NCI-H128 (cell line): Measurements from ENCODE around the gene NIN.

ENCODE experiments used
- DNase-seq: peaks from one replicate; lab custom pipeline; 2025; ENCODE audit not compliant: unreplicated experiment; lab: John Stamatoyannopoulos, UW

The NIN gene

GRCh38 chr14:50792051-50792477 lies 38.9 kb downstream of the NIN start:
- DNase-seq = no peak

GRCh38 chr14:50791201-50791600 lies 39.8 kb downstream of the NIN start:
- no peak for DNase-seq

- no peak for DNase-seq
Measured at GRCh38 chr14:50790589-50790988, 40.4 kb downstream of the NIN start.

- DNase-seq = no peak
Measured at GRCh38 chr14:50786751-50787464, 44.1 kb downstream of the NIN start.

- DNase-seq = no peak
Measured at GRCh38 chr14:50785457-50786063, 45.4 kb downstream of the NIN start.

GRCh38 chr14:50784683-50785456 lies 46.1 kb downstream of the NIN start:
- DNase-seq = no peak

- no peak for DNase-seq
Measured at GRCh38 chr14:50783563-50783962, 47.4 kb downstream of the NIN start.

- no peak for DNase-seq
Measured at GRCh38 chr14:50780393-50780792, 50.6 kb downstream of the NIN start.

- DNase-seq = no peak
Measured at GRCh38 chr14:50778721-50779483, 52.1 kb downstream of the NIN start.

GRCh38 chr14:50776522-50776921 lies 54.4 kb downstream of the NIN start:
- DNase-seq = no peak

- no peak for DNase-seq
Measured at GRCh38 chr14:50775357-50775756, 55.6 kb downstream of the NIN start.

GRCh38 chr14:50774542-50775267 lies 56.3 kb downstream of the NIN start:
- DNase-seq = no peak

GRCh38 chr14:50773632-50774541 lies 57.1 kb downstream of the NIN start:
- peak; percentile 42 for DNase-seq

- DNase-seq = no peak
Measured at GRCh38 chr14:50772412-50772811, 58.5 kb downstream of the NIN start.

- no peak for DNase-seq
Measured at GRCh38 chr14:50770586-50770985, 60.4 kb downstream of the NIN start.

GRCh38 chr14:50769863-50770500 lies 61.0 kb downstream of the NIN start:
- DNase-seq = no peak

GRCh38 chr14:50768680-50769079 lies 62.3 kb downstream of the NIN start:
- DNase-seq = no peak

GRCh38 chr14:50766338-50766886 lies 64.5 kb downstream of the NIN start:
- no peak for DNase-seq
